WTC11 (cell line): ENCODE data around the gene PCSK5. TPM values are rescaled to one million over a fixed set of nuclear protein-coding genes. Genes with fewer than 3 reads are reported as not detected.

Experiments used
- ATAC-seq: fragments of 200-7000 bp; cut with Tn5 transposase; 2 replicates; pipeline ENCODE4 v1.10.0; 2021; ENCODE audit warnings: mild to moderate bottlenecking, moderate library complexity
- CTCF ChIA-PET: fragments of 300-600 bp; sonication (Branson Sonifier 250); formaldehyde crosslinking; loops from one replicate; lab custom pipeline; 2021; ENCODE audit warnings: antibody characterized with exemption; lab: Charles Lee
- POLR2A ChIA-PET: fragments of 350-600 bp; sonication (Branson Sonifier 250); formaldehyde crosslinking; loops from one replicate; lab custom pipeline; 2021; ENCODE audit warnings: antibody characterized with exemption; lab: Charles Lee
- DNase-seq: peaks from one replicate; pipeline ENCODE4 v3.0.0; 2021; ENCODE audit warnings: low spot score
- H3K27ac Mint-ChIP-seq: 2 replicates; pipeline ENCODE4 v1.8.0; 2021; ENCODE audit warnings: mixed read lengths
- H3K27me3 Mint-ChIP-seq: 2 replicates; pipeline ENCODE4 v1.8.0; 2021; ENCODE audit warnings: low read depth, mild to moderate bottlenecking, moderate library complexity, mixed read lengths
- H3K36me3 Mint-ChIP-seq: 2 replicates; pipeline ENCODE4 v1.8.0; 2021; ENCODE audit warnings: mixed read lengths
- H3K4me1 Mint-ChIP-seq: 2 replicates; pipeline ENCODE4 v1.8.0; 2022; ENCODE audit warnings: mixed read lengths
- H3K4me3 Mint-ChIP-seq: 2 replicates; pipeline ENCODE4 v1.8.0; 2021; ENCODE audit warnings: mild to moderate bottlenecking, moderate library complexity, mixed read lengths
- H3K9me3 Mint-ChIP-seq: 2 replicates; pipeline ENCODE4 v1.8.0; 2021; ENCODE audit warnings: mixed read lengths
- ATF3 ChIP-seq: sonication (generic); formaldehyde crosslinking; conservative IDR thresholded peaks from 2 replicates; pipeline ENCODE4 v1.8.1; 2022; ENCODE audit warnings: mild to moderate bottlenecking, missing genetic modification reagents
- CDX4 ChIP-seq: fragments of 250-450 bp; sonication (Bioruptor Pico); IDR thresholded peaks from 2 replicates; pipeline ENCODE4 v1.9.0; 2021; ENCODE audit warnings: moderate library complexity, mild to moderate bottlenecking, inconsistent platforms, borderline replicate concordance
- ESRRA ChIP-seq: sonication (generic); formaldehyde crosslinking; IDR thresholded peaks from 2 replicates; pipeline ENCODE4 v1.8.1; 2022; ENCODE audit warnings: mild to moderate bottlenecking, missing genetic modification reagents, borderline replicate concordance
- GRHL2 ChIP-seq: fragments of 250-450 bp; sonication (Bioruptor Pico); IDR thresholded peaks from 2 replicates; pipeline ENCODE4 v1.8.0; 2022; ENCODE audit warnings: mild to moderate bottlenecking, moderate library complexity; ENCODE audit not compliant: insufficient replicate concordance, severe bottlenecking
- HMGA2 ChIP-seq: fragments of 250-450 bp; sonication (Bioruptor Pico); IDR thresholded peaks from 2 replicates; pipeline ENCODE4 v1.4.0; 2021; ENCODE audit warnings: mild to moderate bottlenecking, moderate library complexity
- IRF1 ChIP-seq: sonication (generic); formaldehyde crosslinking; IDR thresholded peaks from 2 replicates; pipeline ENCODE4 v1.8.0; 2023; ENCODE audit warnings: missing genetic modification reagents
- JAZF1 ChIP-seq: fragments of 250-450 bp; sonication (Bioruptor Pico); IDR thresholded peaks from 2 replicates; pipeline ENCODE4 v1.9.0; 2021; ENCODE audit warnings: moderate library complexity, mild to moderate bottlenecking, inconsistent platforms
- MXD4 ChIP-seq: fragments of 250-450 bp; sonication (Bioruptor Pico); IDR thresholded peaks from 2 replicates; pipeline ENCODE4 v1.8.0; 2021; ENCODE audit warnings: mild to moderate bottlenecking, moderate library complexity, borderline replicate concordance
- SMAD3 ChIP-seq: sonication (generic); formaldehyde crosslinking; IDR thresholded peaks from 2 replicates; pipeline ENCODE4 v1.8.0; 2022; ENCODE audit warnings: missing genetic modification reagents, mild to moderate bottlenecking, borderline replicate concordance
- TEAD4 ChIP-seq: sonication (generic); formaldehyde crosslinking; IDR thresholded peaks from 2 replicates; pipeline ENCODE4 v1.8.0; 2022; ENCODE audit warnings: mild to moderate bottlenecking, missing genetic modification reagents
- ZBTB21 ChIP-seq: sonication (generic); formaldehyde crosslinking; IDR thresholded peaks from 2 replicates; pipeline ENCODE4 v1.8.1; 2023; ENCODE audit warnings: mild to moderate bottlenecking, missing genetic modification reagents, borderline replicate concordance
- ZMAT4 ChIP-seq: fragments of 250-450 bp; sonication (Bioruptor Pico); IDR thresholded peaks from 2 replicates; pipeline ENCODE4 v1.9.0; 2021; ENCODE audit warnings: mild to moderate bottlenecking
- ZNF138 ChIP-seq: sonication (generic); formaldehyde crosslinking; conservative IDR thresholded peaks from 2 replicates; pipeline ENCODE4 v1.8.1; 2022; ENCODE audit warnings: mild to moderate bottlenecking, moderate library complexity, missing genetic modification reagents
- ZNF219 ChIP-seq: sonication (generic); formaldehyde crosslinking; IDR thresholded peaks from 2 replicates; pipeline ENCODE4 v1.8.0; 2023; ENCODE audit warnings: missing genetic modification reagents, mild to moderate bottlenecking, borderline replicate concordance
- ZNF281 ChIP-seq: sonication (generic); formaldehyde crosslinking; IDR thresholded peaks from 2 replicates; pipeline ENCODE4 v1.8.0; 2023; ENCODE audit warnings: mild to moderate bottlenecking, missing genetic modification reagents
- ZNF317 ChIP-seq: sonication (generic); formaldehyde crosslinking; IDR thresholded peaks from 2 replicates; pipeline ENCODE4 v1.8.1; 2023; ENCODE audit warnings: low read depth, mild to moderate bottlenecking, moderate library complexity, missing genetic modification reagents, borderline replicate concordance
- ZNF416 ChIP-seq: fragments of 250-450 bp; sonication (Bioruptor Pico); IDR thresholded peaks from 2 replicates; pipeline ENCODE4 v1.9.0; 2021; ENCODE audit warnings: mild to moderate bottlenecking, inconsistent platforms
- total RNA-seq: library from RNA; stranded (reverse); gene quantifications from 3 replicates; pipeline ENCODE4 v1.2.3, GENCODE V29; 2021
- TF ChIP-seq, protein P1 (sequence below): fragments of 250-450 bp; sonication (Bioruptor Pico); IDR thresholded peaks from 2 replicates; pipeline ENCODE4 v1.9.0; 2021; ENCODE audit warnings: mild to moderate bottlenecking
- TF ChIP-seq, protein P2 (sequence below): sonication (generic); formaldehyde crosslinking; IDR thresholded peaks from 2 replicates; pipeline ENCODE4 v1.8.1; 2022; ENCODE audit warnings: low read depth, mild to moderate bottlenecking, moderate library complexity, missing genetic modification reagents, borderline replicate concordance

PCSK5 gene
- total RNA-seq, 1 experiment from 2014 or later, result 30.6 TPM

DNA sequence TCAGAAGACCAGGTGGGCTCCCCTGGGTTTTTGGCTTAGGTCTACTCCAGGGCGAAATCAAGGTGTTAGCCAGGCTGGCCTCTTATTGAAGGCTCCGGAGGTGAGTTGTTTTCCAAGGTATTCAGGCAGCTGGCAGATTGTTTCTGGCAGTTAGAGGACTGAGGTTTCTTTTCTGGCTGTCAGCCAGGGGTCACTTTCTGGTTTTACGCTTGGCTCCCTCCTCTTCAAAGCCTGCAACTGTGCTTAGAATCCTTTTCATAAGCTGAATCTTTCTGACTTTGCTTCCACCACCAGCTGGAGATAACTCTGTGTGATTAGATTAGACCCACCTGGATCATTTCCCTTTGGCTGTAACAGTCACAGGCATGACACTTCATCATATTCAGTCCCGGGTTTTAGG is 479.1 kb downstream of the PCSK5 start:
- no peak for ATAC-seq
- no peak for TF ChIP-seq ESRRA (CRISPR knock-in tag)
- no peak for TF ChIP-seq ZNF416 (CRISPR knock-in tag)
- no peak for TF ChIP-seq IRF1 (CRISPR knock-in tag)
- no peak for TF ChIP-seq MXD4 (CRISPR knock-in tag)
- no peak for TF ChIP-seq ZMAT4 (CRISPR knock-in tag)
- TF ChIP-seq, protein P1, sequence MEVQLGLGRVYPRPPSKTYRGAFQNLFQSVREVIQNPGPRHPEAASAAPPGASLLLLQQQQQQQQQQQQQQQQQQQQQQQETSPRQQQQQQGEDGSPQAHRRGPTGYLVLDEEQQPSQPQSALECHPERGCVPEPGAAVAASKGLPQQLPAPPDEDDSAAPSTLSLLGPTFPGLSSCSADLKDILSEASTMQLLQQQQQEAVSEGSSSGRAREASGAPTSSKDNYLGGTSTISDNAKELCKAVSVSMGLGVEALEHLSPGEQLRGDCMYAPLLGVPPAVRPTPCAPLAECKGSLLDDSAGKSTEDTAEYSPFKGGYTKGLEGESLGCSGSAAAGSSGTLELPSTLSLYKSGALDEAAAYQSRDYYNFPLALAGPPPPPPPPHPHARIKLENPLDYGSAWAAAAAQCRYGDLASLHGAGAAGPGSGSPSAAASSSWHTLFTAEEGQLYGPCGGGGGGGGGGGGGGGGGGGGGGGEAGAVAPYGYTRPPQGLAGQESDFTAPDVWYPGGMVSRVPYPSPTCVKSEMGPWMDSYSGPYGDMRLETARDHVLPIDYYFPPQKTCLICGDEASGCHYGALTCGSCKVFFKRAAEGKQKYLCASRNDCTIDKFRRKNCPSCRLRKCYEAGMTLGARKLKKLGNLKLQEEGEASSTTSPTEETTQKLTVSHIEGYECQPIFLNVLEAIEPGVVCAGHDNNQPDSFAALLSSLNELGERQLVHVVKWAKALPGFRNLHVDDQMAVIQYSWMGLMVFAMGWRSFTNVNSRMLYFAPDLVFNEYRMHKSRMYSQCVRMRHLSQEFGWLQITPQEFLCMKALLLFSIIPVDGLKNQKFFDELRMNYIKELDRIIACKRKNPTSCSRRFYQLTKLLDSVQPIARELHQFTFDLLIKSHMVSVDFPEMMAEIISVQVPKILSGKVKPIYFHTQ, result no peak
- no peak for TF ChIP-seq JAZF1 (CRISPR knock-in tag)
- TF ChIP-seq ZNF138 (CRISPR knock-in tag), result no peak
- TF ChIP-seq ATF3 (CRISPR knock-in tag), result no peak
- TF ChIP-seq HMGA2 (CRISPR knock-in tag), result no peak
- TF ChIP-seq ZNF281, result no peak
- TF ChIP-seq ZNF219 (CRISPR knock-in tag), result no peak
- no peak for TF ChIP-seq GRHL2 (CRISPR knock-in tag)
- no peak for TF ChIP-seq ZBTB21
- POLR2A ChIA-PET, result no interaction called here
- CTCF ChIA-PET, result no interaction called here
- no peak overlapping the region for H3K4me3 Mint-ChIP-seq
- peaks cover 4% of the 10 kb centered on the region for H3K9me3 Mint-ChIP-seq
- H3K4me1 Mint-ChIP-seq, result peaks cover 6% of the 10 kb centered on the region
- no peak for DNase-seq
- H3K27me3 Mint-ChIP-seq, result no peaks in the 10 kb centered on the region
- H3K36me3 Mint-ChIP-seq, result no peaks in the 10 kb centered on the region
- H3K27ac Mint-ChIP-seq, result no peak overlapping the region

DNA sequence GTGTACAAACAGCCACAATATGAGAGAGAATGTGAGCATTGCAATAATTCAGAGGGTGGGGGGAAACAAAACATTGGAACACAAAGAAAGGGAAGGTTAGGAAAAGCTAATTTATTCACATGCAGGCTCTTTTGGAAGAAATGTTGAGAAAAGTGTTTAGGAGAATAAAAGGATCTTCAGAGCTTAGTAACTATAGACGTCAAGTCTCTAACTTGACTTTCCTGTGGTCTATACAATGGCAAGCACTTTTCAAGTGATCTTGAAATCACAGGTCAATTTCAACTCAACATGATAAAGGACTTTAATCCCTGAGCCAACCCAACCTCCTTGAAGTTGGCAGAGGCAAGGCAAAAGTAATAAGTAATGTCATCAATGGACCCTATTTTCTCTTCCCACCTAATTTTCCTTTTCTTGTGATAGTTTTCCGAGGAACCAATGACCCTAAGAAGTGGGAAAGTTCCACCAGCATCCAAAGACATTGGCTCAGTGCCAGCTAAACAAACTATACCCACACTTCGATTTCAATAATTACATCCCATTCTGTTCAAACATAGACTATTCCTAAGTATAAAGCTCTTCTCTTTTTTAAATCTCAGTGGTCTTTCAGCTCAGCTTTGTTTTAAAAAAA is 480.0 kb downstream of the PCSK5 start:
- Mint-ChIP-seq H3K9me3 (peaks cover 4% of the 10 kb centered on the region), H3K27me3 (no peaks in the 10 kb centered on the region), H3K4me1 (peaks cover 7% of the 10 kb centered on the region), H3K36me3 (no peaks in the 10 kb centered on the region), H3K4me3 (no peak overlapping the region), H3K27ac (no peak overlapping the region)
- no peak for DNase-seq
- CTCF ChIA-PET, result no interaction called here
- TF ChIP-seq, protein P2, sequence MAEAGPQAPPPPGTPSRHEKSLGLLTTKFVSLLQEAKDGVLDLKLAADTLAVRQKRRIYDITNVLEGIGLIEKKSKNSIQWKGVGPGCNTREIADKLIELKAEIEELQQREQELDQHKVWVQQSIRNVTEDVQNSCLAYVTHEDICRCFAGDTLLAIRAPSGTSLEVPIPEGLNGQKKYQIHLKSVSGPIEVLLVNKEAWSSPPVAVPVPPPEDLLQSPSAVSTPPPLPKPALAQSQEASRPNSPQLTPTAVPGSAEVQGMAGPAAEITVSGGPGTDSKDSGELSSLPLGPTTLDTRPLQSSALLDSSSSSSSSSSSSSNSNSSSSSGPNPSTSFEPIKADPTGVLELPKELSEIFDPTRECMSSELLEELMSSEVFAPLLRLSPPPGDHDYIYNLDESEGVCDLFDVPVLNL (CRISPR knock-in tag), result no peak
- no peak for TF ChIP-seq IRF1 (CRISPR knock-in tag)
- TF ChIP-seq TEAD4 (CRISPR knock-in tag), result no peak
- no peak for TF ChIP-seq CDX4 (CRISPR knock-in tag)
- no peak for TF ChIP-seq ZMAT4 (CRISPR knock-in tag)
- TF ChIP-seq ZNF317 (CRISPR knock-in tag), result no peak
- no peak for TF ChIP-seq JAZF1 (CRISPR knock-in tag)
- no peak for TF ChIP-seq SMAD3 (CRISPR knock-in tag)
- TF ChIP-seq ESRRA (CRISPR knock-in tag), result no peak
- POLR2A ChIA-PET, result interaction anchor here (1.1 kb wide), 1 partner anchor 13 kb away, joined by 3 read pairs; no protein-coding TSS in a partner anchor
- ATAC-seq, result no peak
